Measurements from ENCODE around the gene PIK3AP1.

- TF ChIP-seq POLR2A (IDR thresholded peaks at IDR 0.05) = no peak
- no peak for TF ChIP-seq EP300 (IDR thresholded peaks at IDR 0.05)
- no peak for TF ChIP-seq CTCF (IDR thresholded peaks at IDR 0.05)
- no peak for TF ChIP-seq POLR2AphosphoS5 (IDR thresholded peaks at IDR 0.05)
Observed at GRCh38 chr10:96664563-96664962, 55.8 kb downstream of the PIK3AP1 start.

Data from upper lobe of left lung (tissue), 4 donors.